ENCODE measurements around the gene GPRASP1. TPM values are rescaled to one million over a fixed set of nuclear protein-coding genes. Genes with fewer than 3 reads are reported as not detected.

GPRASP1 gene
- total and polyA plus RNA-seq, 2 of the 13 experiments (the other 11 are each of a cell fraction or from before 2014, with no cell fraction given), result 0.38 to 1.4 TPM

GRCh38 chrX:102651242-102652011 is at the start of gene GPRASP1 (continued):
- no peak for TF ChIP-seq ZNF777 (CRISPR knock-in tag; IDR thresholded peaks at IDR 0.05)

GRCh38 chrX:102604327-102604726 is 47.0 kb upstream of the GPRASP1 start:
- peaks cover 10% of the 10 kb centered on the region for H3K79me2 ChIP-seq (ENCODE audit: insufficient read depth, low read length)
- WGBS (ENCODE audit: low lambda C conversion rate), result 80% methylated on average over 1 of the region's 1 CpG
- no peak overlapping the region for H3K27ac ChIP-seq (ENCODE audit: extremely low read length, insufficient read depth, low read length)
- H3K4me2 ChIP-seq (ENCODE audit: low read depth, low read length), result no peak overlapping the region
- H3K4me3 ChIP-seq (replicated peaks in 1 of 3; ENCODE audit: insufficient read depth in 1 of 3, low read depth in 2 of 3, low read length in 3 of 3), result no peak overlapping the region
- in situ Hi-C loops (cut with HindIII; ENCODE audit: extremely low pct_ligation_motif_present, low pct_unique_long_range_greater_than_20kb), result no loop called here
- no peaks in the 10 kb centered on the region for H3K9me3 ChIP-seq (ENCODE audit: low read length)
- BruUV-seq (replicated peaks), result no TSS peak
- H3K9ac ChIP-seq (ENCODE audit: insufficient read depth, low read depth, low read length), result no peak overlapping the region
- ChIA-PET POLR2A (no interaction called here), CTCF (ENCODE audit: low intra/inter-chr PET ratio, low total read pairs) (no interaction called here)
- no peak for FAIRE-seq
- DNase-seq (ENCODE audit: low spot score), result no peak
- intact Hi-C loops (cut with micrococcal nuclease; ENCODE audit: unreplicated experiment), result no loop called here
- peaks cover 13% of the 10 kb centered on the region for H3K4me1 ChIP-seq (ENCODE audit: insufficient read depth, low read length)
- H2AFZ ChIP-seq (ENCODE audit: low read length), result no peak overlapping the region
- TF ChIP-seq HDAC6 (IDR thresholded peaks at IDR 0.05; ENCODE audit: low read depth, low read length), result no peak
- TF ChIP-seq TRIM24 (CRISPR knock-in tag; IDR thresholded peaks at IDR 0.05), result no peak
- no peak for TF ChIP-seq ZBTB7B (CRISPR knock-in tag; IDR thresholded peaks at IDR 0.05)
- no peak for TF ChIP-seq PAF1 (CRISPR knock-in tag; IDR thresholded peaks at IDR 0.05)
- TF ChIP-seq TEAD3 (CRISPR knock-in tag; optimal IDR thresholded peaks at IDR 0.05; ENCODE audit: borderline replicate concordance), result no peak
- TF ChIP-seq NR3C1 (CRISPR knock-in tag; IDR thresholded peaks at IDR 0.05), result no peak
- no peak for TF ChIP-seq ZNF431 (CRISPR knock-in tag; IDR thresholded peaks at IDR 0.05; ENCODE audit: borderline replicate concordance, low read depth)
- TF ChIP-seq ZNF382 (CRISPR knock-in tag; IDR thresholded peaks at IDR 0.05; ENCODE audit: borderline replicate concordance), result no peak
- H3K27me3 ChIP-seq (ENCODE audit: control insufficient read depth in 1 of 2, insufficient read depth in 2 of 2, low read length in 2 of 2), result no peaks in the 10 kb centered on the region
- H3K36me3 ChIP-seq (replicated peaks in 1 of 2; ENCODE audit: control insufficient read depth in 1 of 2, insufficient read depth in 2 of 2, low read length in 2 of 2), result peaks cover 1 to 4% of the 10 kb centered on the region in 2 experiments; a peak in 2 of 5 replicates
- no peak for ATAC-seq
- H4K20me1 ChIP-seq (ENCODE audit: insufficient read depth, low read length), result no peaks in the 10 kb centered on the region
